ENCODE data around the gene CCL11. TPM values are rescaled to one million over a fixed set of nuclear protein-coding genes. Genes with fewer than 3 reads are reported as not detected.
A peak's percentile ranks its signal among the peaks of the same experiment; 100 is the strongest.

The CCL11 gene
- polyA plus RNA-seq, 1 of the 3 experiments (the other 2 are of a cell fraction), result not detected

DNA sequence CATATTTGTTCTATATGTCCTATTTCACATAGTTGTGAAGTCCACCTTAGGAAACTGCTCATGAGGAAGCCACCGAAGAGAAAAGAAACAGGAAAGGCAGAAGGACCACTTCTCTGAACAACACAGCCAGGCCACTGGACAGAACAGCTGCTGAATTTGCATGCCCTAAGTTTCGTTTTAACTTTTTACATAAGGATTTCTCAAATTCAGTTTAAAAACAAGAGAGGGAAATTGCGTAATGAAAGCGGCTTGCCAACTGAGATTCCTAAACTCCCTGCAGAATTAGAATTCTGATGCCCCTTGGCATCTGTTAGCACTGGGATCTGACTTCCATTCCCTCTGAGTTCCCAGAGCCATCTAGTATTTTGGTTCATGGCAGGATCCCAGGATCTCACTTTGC, 28.7 kb downstream of the CCL11 start:
- DNase-seq, result no peak
- Histone ChIP-seq H2AFZ (ENCODE audit: low read depth) (no peak overlapping the region), H3F3A (replicated peaks; ENCODE audit: insufficient read depth) (no peaks in the 10 kb centered on the region), H3K9ac (no peak overlapping the region), H3K4me3 (ENCODE audit: low read depth in 2 of 2, low read length in 1 of 2) (no peak overlapping the region), H3K9me3 (no peaks in the 10 kb centered on the region), H3K36me3 (replicated peaks in 1 of 2; ENCODE audit: control insufficient read depth in 1 of 2, insufficient read depth in 2 of 2, low read length in 1 of 2) (no peaks in the 10 kb centered on the region), H3K9me2 (no peaks in the 10 kb centered on the region), H3K4me1 (ENCODE audit: control insufficient read depth in 1 of 2, insufficient read depth in 2 of 2, low read depth in 1 of 2, low read length in 1 of 2) (no peaks in the 10 kb centered on the region), H3K4me2 (no peak overlapping the region), H3K27ac (ENCODE audit: low read depth in 2 of 2, low read length in 1 of 2) (no peak overlapping the region), H3K27me3 (ENCODE audit: insufficient read depth) (no peaks in the 10 kb centered on the region), H3K79me2 (ENCODE audit: insufficient read depth) (no peaks in the 10 kb centered on the region), H4K20me1 (ENCODE audit: insufficient read depth) (no peaks in the 10 kb centered on the region)
- 54% methylated on average over 4 of the region's 4 CpGs for WGBS (ENCODE audit: low lambda C conversion rate)
- ChIA-PET POLR2A (no interaction called here), CTCF (no interaction called here)
- TF ChIP-seq ELF1 (IDR thresholded peaks at IDR 0.05), result no peak
- no peak for TF ChIP-seq RXRA (IDR thresholded peaks at IDR 0.05; ENCODE audit: borderline replicate concordance, low read depth)
- no peak for TF ChIP-seq NFIC (IDR thresholded peaks at IDR 0.05; ENCODE audit: borderline replicate concordance)

DNA sequence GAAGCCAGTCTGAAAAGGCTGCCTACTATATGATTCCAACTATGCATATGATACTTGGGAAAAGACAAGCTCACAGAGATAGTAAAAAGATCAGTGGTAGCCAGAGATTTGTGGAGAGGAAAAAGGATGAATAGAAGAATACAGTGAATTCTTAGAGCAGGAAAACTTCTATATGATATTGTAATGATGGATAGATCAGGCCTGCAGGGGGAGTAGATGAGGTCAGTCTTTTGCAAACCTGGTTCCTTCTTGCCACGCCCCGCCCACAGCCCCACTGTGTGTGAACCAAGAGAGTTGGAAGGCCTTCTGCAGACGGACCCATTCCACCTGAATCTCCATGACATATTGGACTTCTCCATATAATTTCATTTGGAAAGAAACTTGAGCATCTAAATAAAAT, 32.9 kb downstream of the CCL11 start:
- H3K9me3 ChIP-seq, result no peaks in the 10 kb centered on the region
- TF ChIP-seq EZH2phosphoT487 (IDR thresholded peaks at IDR 0.05; ENCODE audit: borderline replicate concordance, low read depth), result no peak
- no peak for TF ChIP-seq EP300 (IDR thresholded peaks at IDR 0.05; ENCODE audit: borderline replicate concordance in 1 of 2, low read depth in 1 of 2, low read length in 1 of 2)
- TF ChIP-seq, protein P1, sequence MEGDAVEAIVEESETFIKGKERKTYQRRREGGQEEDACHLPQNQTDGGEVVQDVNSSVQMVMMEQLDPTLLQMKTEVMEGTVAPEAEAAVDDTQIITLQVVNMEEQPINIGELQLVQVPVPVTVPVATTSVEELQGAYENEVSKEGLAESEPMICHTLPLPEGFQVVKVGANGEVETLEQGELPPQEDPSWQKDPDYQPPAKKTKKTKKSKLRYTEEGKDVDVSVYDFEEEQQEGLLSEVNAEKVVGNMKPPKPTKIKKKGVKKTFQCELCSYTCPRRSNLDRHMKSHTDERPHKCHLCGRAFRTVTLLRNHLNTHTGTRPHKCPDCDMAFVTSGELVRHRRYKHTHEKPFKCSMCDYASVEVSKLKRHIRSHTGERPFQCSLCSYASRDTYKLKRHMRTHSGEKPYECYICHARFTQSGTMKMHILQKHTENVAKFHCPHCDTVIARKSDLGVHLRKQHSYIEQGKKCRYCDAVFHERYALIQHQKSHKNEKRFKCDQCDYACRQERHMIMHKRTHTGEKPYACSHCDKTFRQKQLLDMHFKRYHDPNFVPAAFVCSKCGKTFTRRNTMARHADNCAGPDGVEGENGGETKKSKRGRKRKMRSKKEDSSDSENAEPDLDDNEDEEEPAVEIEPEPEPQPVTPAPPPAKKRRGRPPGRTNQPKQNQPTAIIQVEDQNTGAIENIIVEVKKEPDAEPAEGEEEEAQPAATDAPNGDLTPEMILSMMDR (IDR thresholded peaks at IDR 0.05), result peak; percentile 12; the same call in 1 of the 2 replicates
- no peaks in the 10 kb centered on the region for H3F3A ChIP-seq (replicated peaks; ENCODE audit: insufficient read depth)
- no peaks in the 10 kb centered on the region for H3K9me2 ChIP-seq
- H3K4me2 ChIP-seq, result no peak overlapping the region
- no peaks in the 10 kb centered on the region for H3K4me1 ChIP-seq (ENCODE audit: control insufficient read depth in 1 of 2, insufficient read depth in 2 of 2, low read depth in 1 of 2, low read length in 1 of 2)
- no peaks in the 10 kb centered on the region for H3K27me3 ChIP-seq (ENCODE audit: insufficient read depth)
- no peaks in the 10 kb centered on the region for H3K36me3 ChIP-seq (replicated peaks in 1 of 2; ENCODE audit: control insufficient read depth in 1 of 2, insufficient read depth in 2 of 2, low read length in 1 of 2)
- H3K9ac ChIP-seq, result no peak overlapping the region
- H3K4me3 ChIP-seq (ENCODE audit: low read depth in 2 of 2, low read length in 1 of 2), result no peak overlapping the region
- H3K79me2 ChIP-seq (ENCODE audit: insufficient read depth), result no peaks in the 10 kb centered on the region
- ChIA-PET POLR2A (no interaction called here), CTCF (interaction anchor here (0.6 to 1.6 kb wide), 2 partner anchors 43 to 169 kb away, joined by 3 to 8 read pairs; no protein-coding TSS in a partner anchor)
- no peaks in the 10 kb centered on the region for H4K20me1 ChIP-seq (ENCODE audit: insufficient read depth)
- no peak overlapping the region for H3K27ac ChIP-seq (ENCODE audit: low read depth in 2 of 2, low read length in 1 of 2)
- 7% methylated on average over 3 of the region's 3 CpGs for WGBS (ENCODE audit: low lambda C conversion rate)
- H2AFZ ChIP-seq (ENCODE audit: low read depth), result no peak overlapping the region
- DNase-seq, result no peak

DNA sequence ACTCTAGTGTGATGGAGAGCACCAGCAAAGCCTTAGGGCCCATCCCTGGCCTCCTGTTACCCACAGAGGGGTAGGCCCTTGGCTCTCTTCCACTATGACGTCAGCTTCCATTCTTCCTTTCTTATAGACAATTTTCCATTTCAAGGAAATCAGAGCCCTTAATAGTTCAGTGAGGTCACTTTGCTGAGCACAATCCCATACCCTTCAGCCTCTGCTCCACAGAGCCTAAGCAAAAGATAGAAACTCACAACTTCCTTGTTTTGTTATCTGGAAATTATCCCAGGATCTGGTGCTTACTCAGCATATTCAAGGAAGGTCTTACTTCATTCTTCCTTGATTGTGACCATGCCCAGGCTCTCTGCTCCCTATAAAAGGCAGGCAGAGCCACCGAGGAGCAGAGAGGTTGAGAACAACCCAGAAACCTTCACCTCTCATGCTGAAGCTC, 33.5 kb downstream of the CCL11 start, which contains the start of gene CCL8:
TSS of gene CCL8 (plus strand) at position 397 of the 445 bp plus-strand sequence. CDS start 67 bp downstream, outside the sequence.
- no peaks in the 10 kb centered on the region for H4K20me1 ChIP-seq (ENCODE audit: insufficient read depth)
- H3K9me3 ChIP-seq, result no peaks in the 10 kb centered on the region
- no peaks in the 10 kb centered on the region for H3K4me1 ChIP-seq (ENCODE audit: control insufficient read depth in 1 of 2, insufficient read depth in 2 of 2, low read depth in 1 of 2, low read length in 1 of 2)
- H3K4me3 ChIP-seq (ENCODE audit: low read depth in 2 of 2, low read length in 1 of 2), result no peak within 1 kb of the TSS
- H3K36me3 ChIP-seq (replicated peaks in 1 of 2; ENCODE audit: control insufficient read depth in 1 of 2, insufficient read depth in 2 of 2, low read length in 1 of 2), result no peaks in the 10 kb centered on the region
- no peak within 1 kb of the TSS for H3K9ac ChIP-seq
- no peaks in the 10 kb centered on the region for H3K79me2 ChIP-seq (ENCODE audit: insufficient read depth)
- H2AFZ ChIP-seq (ENCODE audit: low read depth), result no peak within 1 kb of the TSS
- no peak within 1 kb of the TSS for H3K4me2 ChIP-seq
- TF ChIP-seq GATA2 (CRISPR knock-in tag; IDR thresholded peaks at IDR 0.05) (no peak), GABPA (IDR thresholded peaks at IDR 0.05; ENCODE audit: low read depth) (no peak), TAF1 (IDR thresholded peaks at IDR 0.05; ENCODE audit: borderline replicate concordance, low read depth, low read length) (no peak), FOXM1 (IDR thresholded peaks at IDR 0.05; ENCODE audit: low read depth) (no peak), EZH2phosphoT487 (IDR thresholded peaks at IDR 0.05; ENCODE audit: borderline replicate concordance, low read depth) (no peak), FOXJ3 (CRISPR knock-in tag; IDR thresholded peaks at IDR 0.05) (no peak)
- TF ChIP-seq, protein P2, sequence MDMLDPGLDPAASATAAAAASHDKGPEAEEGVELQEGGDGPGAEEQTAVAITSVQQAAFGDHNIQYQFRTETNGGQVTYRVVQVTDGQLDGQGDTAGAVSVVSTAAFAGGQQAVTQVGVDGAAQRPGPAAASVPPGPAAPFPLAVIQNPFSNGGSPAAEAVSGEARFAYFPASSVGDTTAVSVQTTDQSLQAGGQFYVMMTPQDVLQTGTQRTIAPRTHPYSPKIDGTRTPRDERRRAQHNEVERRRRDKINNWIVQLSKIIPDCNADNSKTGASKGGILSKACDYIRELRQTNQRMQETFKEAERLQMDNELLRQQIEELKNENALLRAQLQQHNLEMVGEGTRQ (IDR thresholded peaks at IDR 0.05; ENCODE audit: borderline replicate concordance, low read depth, low read length), result no peak
- DNase-seq, result no peak
- ChIA-PET POLR2A (no interaction called here), CTCF (interaction anchor here (1.0 to 1.6 kb wide), 2 partner anchors 19 to 42 kb away, joined by 3 to 8 read pairs; no protein-coding TSS in a partner anchor)
- H3F3A ChIP-seq (replicated peaks; ENCODE audit: insufficient read depth), result no peaks in the 10 kb centered on the region
- WGBS (ENCODE audit: low lambda C conversion rate), result 22% methylated on average over 2 of the region's 2 CpGs
- no peaks in the 10 kb centered on the region for H3K9me2 ChIP-seq
- no peaks in the 10 kb centered on the region for H3K27me3 ChIP-seq (ENCODE audit: insufficient read depth)
- H3K27ac ChIP-seq (ENCODE audit: low read depth in 2 of 2, low read length in 1 of 2), result no peak within 1 kb of the TSS

Data from SK-N-SH (cell line).